Activated B cell treated with CpG ODN at 0.5 μM for 24 hours (primary cell): ENCODE results near the gene CORO2B. TPM values are rescaled to one million over a fixed set of nuclear protein-coding genes. Genes with fewer than 3 reads are reported as not detected.

ENCODE experiments used
- ATAC-seq: fragments of 200-7000 bp; cut with Tn5 transposase; one replicate; pipeline ENCODE4 v1.10.0; 2021; ENCODE audit warnings: low read depth, mild to moderate bottlenecking, moderate library complexity
- CTCF ChIA-PET: fragments of 350-600 bp; sonication (Branson Sonifier 250); formaldehyde crosslinking; loops from one replicate; lab custom pipeline; 2021; ENCODE audit warnings: antibody characterized with exemption; lab: Charles Lee
- POLR2A ChIA-PET: fragments of 350-600 bp; sonication (Branson Sonifier 250); formaldehyde crosslinking; loops from one replicate; lab custom pipeline; 2021; ENCODE audit warnings: antibody characterized with exemption; lab: Charles Lee
- DNase-seq: peaks from one replicate; pipeline ENCODE4 v3.0.0; 2022
- H3K27ac Mint-ChIP-seq: one replicate; pipeline ENCODE4 v1.8.0; 2020; ENCODE audit warnings: mixed read lengths
- H3K27me3 Mint-ChIP-seq: one replicate; pipeline ENCODE4 v1.8.0; 2021; ENCODE audit warnings: mixed read lengths
- H3K36me3 Mint-ChIP-seq: one replicate; pipeline ENCODE4 v1.8.0; 2021; ENCODE audit warnings: low read depth, mixed read lengths
- H3K4me1 Mint-ChIP-seq: one replicate; pipeline ENCODE4 v1.8.0; 2021; ENCODE audit warnings: mixed read lengths
- H3K4me3 Mint-ChIP-seq: one replicate; pipeline ENCODE4 v1.8.0; 2020; ENCODE audit warnings: mild to moderate bottlenecking, mixed read lengths
- H3K9me3 Mint-ChIP-seq: one replicate; pipeline ENCODE4 v1.8.0; 2020; ENCODE audit warnings: mixed read lengths
- CTCF ChIP-seq: fragments of 200-600 bp; IDR thresholded peaks from one replicate; pipeline ENCODE4 v1.8.0; 2022; ENCODE audit warnings: antibody characterized with exemption, mild to moderate bottlenecking
- intact Hi-C: fragments of 100-400 bp; cut with micrococcal nuclease; formaldehyde crosslinking; loops from one replicate; pipeline ENCODE4 v1.15.1; 2024
- total RNA-seq: library from RNA; stranded (reverse); gene quantifications from 2 replicates; pipeline ENCODE4 v1.2.3, GENCODE V29; 2022

Gene CORO2B
- total RNA-seq, 1 donor from 2014 or later: 1.0 TPM

DNA sequence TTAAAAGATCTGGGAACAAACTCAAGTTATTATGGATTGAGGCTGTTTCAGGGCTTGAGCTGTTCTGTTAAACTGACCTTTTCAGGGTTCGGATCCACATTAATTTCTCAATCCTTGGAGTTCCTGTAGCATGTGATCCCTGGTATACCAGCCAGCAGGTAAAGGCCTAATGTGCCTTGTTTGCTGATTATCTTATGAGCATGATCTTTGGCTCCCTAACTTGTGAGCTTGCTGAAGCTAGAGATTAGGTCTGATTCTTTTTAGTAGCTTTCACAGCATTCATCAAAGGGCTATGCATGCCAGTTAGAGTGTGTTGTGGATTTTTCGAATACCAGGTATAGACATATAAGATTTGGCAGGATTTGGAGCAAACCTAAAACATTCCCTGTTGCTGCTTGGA, 10.3 kb downstream of the CORO2B start:
- intact Hi-C loops: no loop called here
- H3K27me3 Mint-ChIP-seq: peaks cover 1% of the 10 kb centered on the region
- no peak for TF ChIP-seq CTCF
- peaks cover 38% of the 10 kb centered on the region for H3K4me1 Mint-ChIP-seq
- ChIA-PET CTCF (no interaction called here), POLR2A (no interaction called here)
- no peak for DNase-seq
- no peak overlapping the region for H3K27ac Mint-ChIP-seq
- no peak for ATAC-seq
- no peaks in the 10 kb centered on the region for H3K9me3 Mint-ChIP-seq
- H3K36me3 Mint-ChIP-seq: no peaks in the 10 kb centered on the region
- H3K4me3 Mint-ChIP-seq: no peak overlapping the region

DNA sequence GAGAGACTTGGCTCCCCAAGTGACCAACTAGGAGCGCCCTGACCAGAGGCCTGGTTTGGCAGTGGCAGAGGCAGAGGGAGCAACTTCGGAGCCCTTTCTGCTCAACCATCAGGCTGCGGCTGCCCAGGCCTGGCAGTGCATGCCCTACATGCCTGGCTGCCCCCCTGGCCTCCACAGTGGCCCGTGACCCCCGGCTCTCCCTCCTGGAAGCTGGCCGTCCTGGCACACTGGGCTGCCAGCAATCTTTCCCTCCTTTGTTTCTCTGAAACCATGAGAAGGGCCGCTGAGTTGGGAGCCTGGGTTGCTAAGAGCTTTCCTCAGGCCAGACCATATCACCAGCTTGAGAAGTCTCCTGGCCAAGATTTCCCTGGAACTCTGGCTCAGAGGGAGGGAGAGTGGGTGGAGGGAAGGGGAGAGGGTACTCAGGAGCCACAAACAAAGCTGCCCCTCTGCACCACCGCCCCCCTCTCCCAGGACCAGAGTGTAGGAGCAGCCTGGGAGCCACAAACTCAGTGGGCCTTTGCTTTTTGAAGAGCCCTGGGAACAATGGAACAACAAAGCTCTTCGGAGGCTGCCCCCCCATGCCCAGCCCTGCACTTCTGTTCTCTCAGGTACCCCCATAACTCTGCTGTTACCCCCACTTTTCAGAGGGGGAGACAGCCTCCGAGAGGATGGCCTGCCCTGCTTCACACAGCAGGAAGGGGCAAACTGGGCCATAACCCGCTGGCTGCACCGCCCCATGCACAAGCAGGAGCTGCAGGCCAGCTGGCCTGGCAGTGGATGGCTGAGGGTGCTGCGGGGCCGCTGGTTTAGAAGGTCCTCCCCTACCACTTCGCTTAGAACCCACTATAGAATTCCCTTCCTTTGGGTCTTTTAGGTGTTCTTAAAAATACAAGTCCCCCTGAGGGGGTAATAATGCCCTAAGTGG, 11.3 kb downstream of the CORO2B start:
- CTCF ChIA-PET: no interaction called here
- peaks cover 1% of the 10 kb centered on the region for H3K27me3 Mint-ChIP-seq
- H3K36me3 Mint-ChIP-seq: no peaks in the 10 kb centered on the region
- no peak for TF ChIP-seq CTCF
- intact Hi-C loops: no loop called here
- H3K4me3 Mint-ChIP-seq: no peak overlapping the region
- POLR2A ChIA-PET: no interaction called here
- no peak overlapping the region for H3K27ac Mint-ChIP-seq
- H3K4me1 Mint-ChIP-seq: peaks cover 48% of the 10 kb centered on the region
- DNase-seq: no peak
- ATAC-seq: no peak
- no peaks in the 10 kb centered on the region for H3K9me3 Mint-ChIP-seq

DNA sequence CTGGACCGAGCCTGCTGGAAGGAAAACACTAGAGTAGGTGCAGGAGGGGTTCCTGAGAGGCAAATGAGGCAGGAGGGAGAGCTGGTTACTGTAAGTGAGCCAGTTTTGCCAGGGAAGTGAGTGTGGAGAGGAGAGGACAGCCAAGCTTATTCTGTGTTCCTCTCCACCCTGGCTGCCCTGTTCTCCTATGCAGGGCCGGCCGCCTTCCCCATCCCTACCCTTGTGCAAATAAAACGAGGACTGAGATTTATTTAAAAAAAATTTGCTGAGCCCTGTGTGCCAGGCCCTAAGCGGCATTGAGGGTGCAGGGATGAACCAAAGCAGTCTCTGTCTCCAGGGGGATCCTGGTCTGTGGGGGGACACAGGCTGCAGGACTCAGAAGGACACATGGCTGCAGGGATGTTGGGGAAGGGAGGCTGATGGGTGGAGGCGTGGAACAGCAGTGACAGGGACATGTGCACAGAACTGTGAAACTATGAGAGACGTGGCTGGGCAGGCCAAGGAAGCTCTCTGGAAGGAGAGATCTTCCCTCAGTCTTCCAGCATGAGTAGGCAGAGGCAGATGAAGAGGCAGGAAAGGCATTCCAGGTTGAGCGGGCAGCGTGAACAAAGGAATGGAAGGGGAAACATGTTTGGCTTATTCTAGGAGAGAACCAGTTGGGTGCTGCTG, 12.1 kb downstream of the CORO2B start:
- ATAC-seq (no peak), DNase-seq (no peak)
- CTCF ChIA-PET: no interaction called here
- POLR2A ChIA-PET: no interaction called here
- no peak for TF ChIP-seq CTCF
- Mint-ChIP-seq H3K36me3 (no peaks in the 10 kb centered on the region), H3K4me1 (peaks cover 48% of the 10 kb centered on the region), H3K9me3 (no peaks in the 10 kb centered on the region), H3K4me3 (no peak overlapping the region), H3K27ac (no peak overlapping the region), H3K27me3 (peaks cover 1% of the 10 kb centered on the region)
- intact Hi-C loops: no loop called here

- POLR2A ChIA-PET: no interaction called here
Measured at GRCh38 chr15:68592054-68592453, 13.3 kb downstream of the CORO2B start.

More at GRCh38 chr15:68592054-68592453, 13.3 kb downstream of the CORO2B start:
- no peak for TF ChIP-seq CTCF
- Mint-ChIP-seq H3K27ac (no peak overlapping the region), H3K4me1 (peaks cover 43% of the 10 kb centered on the region), H3K27me3 (peaks cover 1% of the 10 kb centered on the region), H3K9me3 (no peaks in the 10 kb centered on the region), H3K36me3 (no peaks in the 10 kb centered on the region), H3K4me3 (no peak overlapping the region)
- DNase-seq (no peak), ATAC-seq (no peak)
- CTCF ChIA-PET: no interaction called here
- intact Hi-C loops: no loop called here
